T-cell (primary cell): Measurements from ENCODE around the gene LST1. TPM values are rescaled to one million over a fixed set of nuclear protein-coding genes. Genes with fewer than 3 reads are reported as not detected.

Experiments used
- ATAC-seq, 4 experiments: fragments of 200-7000 bp in 3 of 4; fragments of 150-1000 bp in 1 of 4; cut with Tn5 transposase; replicated peaks in 1 of 4; 1 replicate in 3 of 4; 2 replicates in 1 of 4; pipeline ENCODE4 v1.10.0; 2021; ENCODE audit warnings: moderate library complexity in 3 of 4, mild to moderate bottlenecking in 2 of 4, moderate number of reproducible peaks in 1 of 4
- CTCF ChIA-PET, 2 donors: fragments of 300-600 bp; sonication (Branson Sonifier 250); formaldehyde crosslinking; loops; one replicate each; lab custom pipeline; 2022; ENCODE audit warnings: antibody characterized with exemption in 2 of 2; lab: Charles Lee
- POLR2A ChIA-PET, 2 donors: fragments of 300-600 bp; sonication (Branson Sonifier 250); formaldehyde crosslinking; loops; one replicate each; lab custom pipeline; 2022; ENCODE audit warnings: antibody characterized with exemption in 2 of 2; lab: Charles Lee
- DNase-seq, 35 experiments: peaks; one replicate each; pipeline versions ENCODE4 v3.0.0 to v3.0.0-alpha.2; 2013 to 2023
- H3K27ac ChIP-seq: one replicate; pipeline ENCODE4 v1.5.1; 2013; ENCODE audit warnings: low read length
- H3K27me3 ChIP-seq, 2 experiments: replicated peaks in 1 of 2; 1 replicate in 1 of 2; 2 replicates in 1 of 2; pipeline versions ENCODE4 v1.6.1 to v1.7.0; 2013; ENCODE audit warnings: low read length in 1 of 2, mixed read lengths in 1 of 2; ENCODE audit not compliant: control insufficient read depth in 2 of 2, insufficient read depth in 2 of 2; ENCODE audit errors: extremely low read depth in 1 of 2
- H3K36me3 ChIP-seq, 2 donors: 1 replicate in 1 of 2; 2 replicates in 1 of 2; pipeline versions ENCODE4 v1.6.1 to v1.7.0; 2013; ENCODE audit warnings: low read length in 1 of 2; ENCODE audit not compliant: control insufficient read depth in 2 of 2, insufficient read depth in 1 of 2; ENCODE audit errors: extremely low read depth in 1 of 2
- H3K4me1 ChIP-seq, 2 experiments: 1 replicate in 1 of 2; 2 replicates in 1 of 2; pipeline versions ENCODE4 v1.6.1 to v1.7.0; 2013; ENCODE audit warnings: low read length in 2 of 2, mixed read lengths in 1 of 2; ENCODE audit not compliant: insufficient read depth in 2 of 2, control insufficient read depth in 1 of 2; ENCODE audit errors: extremely low read depth in 1 of 2
- H3K4me3 ChIP-seq, 2 donors: 1 replicate in 1 of 2; 2 replicates in 1 of 2; pipeline versions ENCODE4 v1.5.1 to v1.7.0; 2013; ENCODE audit warnings: mild to moderate bottlenecking in 2 of 2, low read length in 1 of 2, moderate library complexity in 1 of 2; ENCODE audit not compliant: control insufficient read depth in 1 of 2; ENCODE audit errors: extremely low read depth in 1 of 2
- H3K9me3 ChIP-seq: 2 replicates; pipeline ENCODE4 v1.7.0; 2013
- H3K27ac Mint-ChIP-seq, 2 donors: one replicate each; pipeline ENCODE4 v1.8.0; 2020 to 2021; ENCODE audit warnings: mild to moderate bottlenecking in 2 of 2, mixed read lengths in 2 of 2
- H3K27me3 Mint-ChIP-seq, 2 donors: one replicate each; pipeline ENCODE4 v1.8.0; 2021 to 2022; ENCODE audit warnings: mixed read lengths in 2 of 2
- H3K36me3 Mint-ChIP-seq: one replicate; pipeline ENCODE4 v1.8.0; 2021; ENCODE audit warnings: mixed read lengths
- H3K4me1 Mint-ChIP-seq, 3 donors: one replicate each; pipeline ENCODE4 v1.8.0; 2020 to 2022; ENCODE audit warnings: mixed read lengths in 3 of 3, mild to moderate bottlenecking in 1 of 3
- H3K4me3 Mint-ChIP-seq, 3 donors: one replicate each; pipeline ENCODE4 v1.8.0; 2020 to 2022; ENCODE audit warnings: mild to moderate bottlenecking in 3 of 3, mixed read lengths in 3 of 3, moderate library complexity in 3 of 3
- H3K9me3 Mint-ChIP-seq, 3 donors: one replicate each; pipeline ENCODE4 v1.8.0; 2020 to 2022; ENCODE audit warnings: mixed read lengths in 3 of 3
- WGBS: methylation state at CpG from one replicate; pipeline ENCODE4 v1.1.5; 2013; ENCODE audit warnings: missing lambda C conversion rate; ENCODE audit not compliant: insufficient coverage; 5-methylcytosine and 5-hydroxymethylcytosine counted together
- total RNA-seq, 35 experiments: library from RNA in 6 of 35; stranded (reverse) in 6 of 35; fragments of 120-200 nt in 1 of 35; gene quantifications; one replicate each; pipeline versions ENCODE4 v1.2.1 to v1.2.4 and lab custom pipeline; 2013 to 2026

Gene LST1
- total RNA-seq, 5 donors from 2014 or later (not counting 1 experiment from before 2014, with no cell fraction given), result 13.4 to 28.0 (median 20.4) TPM

DNA sequence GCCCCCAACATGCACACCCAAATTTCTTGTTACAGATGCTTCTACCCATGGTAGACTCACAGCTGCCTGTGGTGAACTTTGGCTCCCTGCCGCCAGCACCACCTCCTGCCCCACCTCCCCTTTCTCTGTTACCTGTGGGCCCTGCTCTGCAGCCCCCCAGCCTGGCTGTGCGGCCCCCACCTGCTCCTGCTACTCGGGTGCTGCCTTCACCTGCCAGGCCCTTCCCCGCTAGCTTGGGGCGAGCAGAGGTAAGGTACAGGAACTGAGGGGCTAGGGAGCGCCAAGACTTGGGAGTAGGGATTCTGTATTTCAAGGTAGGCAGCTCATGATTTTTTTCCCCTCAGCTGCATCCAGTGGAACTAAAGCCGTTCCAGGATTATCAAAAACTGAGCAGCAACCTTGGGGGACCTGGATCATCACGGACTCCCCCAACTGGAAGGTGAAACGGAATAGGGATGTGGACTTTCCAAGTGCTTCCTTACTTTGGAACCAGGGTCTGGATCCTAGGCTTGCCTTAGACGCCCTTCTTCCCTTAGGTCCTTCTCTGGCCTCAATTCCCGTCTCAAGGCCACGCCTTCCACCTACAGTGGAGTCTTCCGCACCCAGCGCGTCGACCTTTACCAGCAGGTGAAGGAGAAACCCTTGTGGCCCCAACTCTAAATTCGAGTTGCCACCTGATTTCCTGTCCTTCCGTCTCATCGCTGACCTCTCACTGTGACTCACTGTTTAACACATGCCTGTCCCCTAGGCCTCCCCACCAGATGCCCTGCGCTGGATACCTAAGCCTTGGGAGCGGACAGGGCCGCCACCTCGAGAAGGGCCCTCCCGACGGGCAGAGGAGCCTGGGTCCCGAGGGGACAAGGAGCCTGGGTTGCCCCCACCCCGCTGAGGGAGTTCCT lies 50.9 kb downstream of the LST1 start:
- H3K4me3 ChIP-seq, result no peak overlapping the region
- H3K36me3 ChIP-seq, result peaks cover 40 to 98% of the 10 kb centered on the region in 2 donors
- Mint-ChIP-seq H3K9me3 (no peaks in the 10 kb centered on the region), H3K27me3 (no peaks in the 10 kb centered on the region), H3K4me1 (peaks cover 0 to 2% (median 0%) of the 10 kb centered on the region in 3 donors), H3K27ac (no peak overlapping the region), H3K36me3 (peaks cover 54% of the 10 kb centered on the region), H3K4me3 (no peak overlapping the region)
- POLR2A ChIA-PET, result interaction anchor here in 1 of 2 donors (1.1 kb wide), 1 partner anchor 9 kb away, joined by 3 read pairs; no protein-coding TSS in a partner anchor
- no peaks in the 10 kb centered on the region for H3K9me3 ChIP-seq
- no peak overlapping the region for H3K27ac ChIP-seq
- ATAC-seq (no peak), DNase-seq (no peak)
- CTCF ChIA-PET, result no interaction called here
- 94% methylated on average over 6 of the region's 27 CpGs for WGBS
- no peaks in the 10 kb centered on the region for H3K27me3 ChIP-seq
- H3K4me1 ChIP-seq, result no peaks in the 10 kb centered on the region

Other genes starting within 250 kb of the LST1 start
- gene HLA-B, start 229.1 kb upstream of the LST1 start, total RNA-seq, result 1,000 to 10,000 TPM; 6,093 to 7,629 (median 6,896) TPM
- 10 to 100 TPM in 4 of 5 donors, 1 to 10 TPM in 1; 5.5 to 24.0 (median 14.9) TPM for gene MICA, start 182.7 kb upstream of the LST1 start, total RNA-seq
- 10 to 100 TPM; 15.7 to 21.7 (median 16.1) TPM for gene MICB, start 88.1 kb upstream of the LST1 start, total RNA-seq
- gene MCCD1, start 57.3 kb upstream of the LST1 start, total RNA-seq, result not detected
- 100 to 1,000 TPM; 507 to 669 (median 631) TPM for gene DDX39B, start 44.3 kb upstream of the LST1 start, total RNA-seq
- 1 to 10 TPM; 3.1 to 5.7 (median 4.1) TPM for gene ATP6V1G2, start 39.7 kb upstream of the LST1 start, total RNA-seq
- gene NFKBIL1, start 38.7 kb upstream of the LST1 start, total RNA-seq, result 10 to 100 TPM in 3 of 5 donors, 1 to 10 TPM in 2; 6.9 to 17.1 (median 11.6) TPM
- 10 to 100 TPM; 12.5 to 23.9 (median 17.9) TPM for gene LTA, start 14.0 kb upstream of the LST1 start, total RNA-seq
- gene TNF, start 10.7 kb upstream of the LST1 start, total RNA-seq, result 10 to 100 TPM; 13.8 to 28.0 (median 25.0) TPM
- 100 to 1,000 TPM; 398 to 926 (median 813) TPM for gene LTB, start 3.9 kb upstream of the LST1 start, total RNA-seq
- 10 to 100 TPM; 13.6 to 38.0 (median 16.0) TPM for gene NCR3, start 6.7 kb downstream of the LST1 start, total RNA-seq
- 10 to 100 TPM in 4 of 5 donors, 1 to 10 TPM in 1; 7.6 to 54.3 (median 18.1) TPM for gene AIF1, start 29.0 kb downstream of the LST1 start, total RNA-seq
- gene PRRC2A, start 34.4 kb downstream of the LST1 start, total RNA-seq, result 100 to 1,000 TPM; 222 to 246 (median 230) TPM
- gene BAG6, start 66.4 kb downstream of the LST1 start, total RNA-seq, result 100 to 1,000 TPM; 257 to 317 (median 301) TPM
- gene APOM, start 69.6 kb downstream of the LST1 start, total RNA-seq, result 1 to 10 TPM; 1.4 to 3.6 (median 3.2) TPM
- 10 to 100 TPM; 16.3 to 36.2 (median 33.4) TPM for gene C6orf47, start 74.5 kb downstream of the LST1 start, total RNA-seq
- gene GPANK1, start 78.7 kb downstream of the LST1 start, total RNA-seq, result 10 to 100 TPM; 13.0 to 27.6 (median 23.3) TPM
- gene CSNK2B, start 79.8 kb downstream of the LST1 start, total RNA-seq, result 100 to 1,000 TPM in 4 of 5 donors, 10 to 100 TPM in 1; 98.4 to 129 (median 126) TPM
- 10 to 100 TPM; 29.7 to 50.5 (median 40.9) TPM for gene LY6G5B, start 83.7 kb downstream of the LST1 start, total RNA-seq
- gene LY6G5C, start 94.8 kb downstream of the LST1 start, total RNA-seq, result 1 to 10 TPM in 4 of 5 donors, under 1 TPM in 1; 0.75 to 8.8 (median 5.8) TPM
- gene ABHD16A, start 117.0 kb downstream of the LST1 start, total RNA-seq, result 10 to 100 TPM; 58.2 to 74.4 (median 61.2) TPM
- gene LY6G6F, start 120.6 kb downstream of the LST1 start, total RNA-seq, result not detected
- gene LY6G6D, start 129.1 kb downstream of the LST1 start, total RNA-seq, result not detected
- not detected for gene LY6G6C, start 135.5 kb downstream of the LST1 start, total RNA-seq
- 1 to 10 TPM in 1 of 5 donors, under 1 TPM in 4; 0.26 to 2.6 (median 0.30) TPM for gene MPIG6B, start 137.1 kb downstream of the LST1 start, total RNA-seq
- gene DDAH2, start 143.0 kb downstream of the LST1 start, total RNA-seq, result 10 to 100 TPM in 4 of 5 donors, 1 to 10 TPM in 1; 9.0 to 13.2 (median 11.5) TPM
- gene CLIC1, start 150.3 kb downstream of the LST1 start, total RNA-seq, result 100 to 1,000 TPM in 4 of 5 donors, 10 to 100 TPM in 1; 89.5 to 146 (median 112) TPM
- gene MSH5, start 153.7 kb downstream of the LST1 start, total RNA-seq, result 10 to 100 TPM; 13.7 to 22.4 (median 14.4) TPM
- gene SAPCD1, start 176.4 kb downstream of the LST1 start, total RNA-seq, result 10 to 100 TPM in 1 of 5 donors, 1 to 10 TPM in 4; 3.1 to 10.7 (median 4.1) TPM
- 1 to 10 TPM; 1.4 to 8.0 (median 2.1) TPM for gene VWA7, start 191.1 kb downstream of the LST1 start, total RNA-seq
- gene VARS1, start 209.5 kb downstream of the LST1 start, total RNA-seq, result 10 to 100 TPM; 44.4 to 71.0 (median 62.5) TPM
- 10 to 100 TPM; 24.2 to 36.4 (median 30.6) TPM for gene LSM2, start 220.7 kb downstream of the LST1 start, total RNA-seq
- 1 to 10 TPM; 2.8 to 8.5 (median 8.1) TPM for gene HSPA1L, start 229.0 kb downstream of the LST1 start, total RNA-seq
- 100 to 1,000 TPM in 1 of 5 donors, 10 to 100 TPM in 2, 1 to 10 TPM in 2; 8.8 to 117 (median 77.9) TPM for gene HSPA1A, start 229.3 kb downstream of the LST1 start, total RNA-seq
- 100 to 1,000 TPM in 1 of 5 donors, 10 to 100 TPM in 2, 1 to 10 TPM in 2; 6.3 to 105 (median 67.9) TPM for gene HSPA1B, start 241.5 kb downstream of the LST1 start, total RNA-seq